CD4-positive, alpha-beta T cell (primary cell): ENCODE measurements around the gene SSTR5. TPM values are rescaled to one million over a fixed set of nuclear protein-coding genes. Genes with fewer than 3 reads are reported as not detected.

Experiments used
- ATAC-seq: fragments of 200-7000 bp; cut with Tn5 transposase; one replicate; pipeline ENCODE4 v1.10.0; 2022; ENCODE audit warnings: mild to moderate bottlenecking; ENCODE audit not compliant: poor library complexity
- CTCF ChIA-PET: fragments of 350-600 bp; sonication (Branson Sonifier 250); formaldehyde crosslinking; loops from one replicate; lab custom pipeline; 2021; ENCODE audit warnings: antibody characterized with exemption, inconsistent platforms; lab: Charles Lee
- POLR2A ChIA-PET: fragments of 350-600 bp; sonication (Branson Sonifier 250); formaldehyde crosslinking; loops from one replicate; lab custom pipeline; 2021; ENCODE audit warnings: antibody characterized with exemption, inconsistent platforms; lab: Charles Lee
- DNase-seq, 14 experiments: peaks; one replicate each; pipeline ENCODE4 v3.0.0-alpha.2; 2013 to 2020; ENCODE audit warnings: mixed read lengths in 2 of 14
- H3K27ac ChIP-seq, 2 donors: one replicate each; pipeline versions ENCODE4 v1.5.1 to v1.7.0; 2013; ENCODE audit warnings: low read length in 2 of 2, low read depth in 1 of 2, mild to moderate bottlenecking in 1 of 2
- H3K27me3 ChIP-seq, 2 experiments: 1 replicate in 1 of 2; 2 replicates in 1 of 2; pipeline versions ENCODE4 v1.6.1 to v1.7.0; 2013; ENCODE audit warnings: low read length in 2 of 2, control low read depth in 1 of 2, mild to moderate bottlenecking in 1 of 2, moderate library complexity in 1 of 2; ENCODE audit not compliant: insufficient read depth in 2 of 2, control insufficient read depth in 1 of 2
- H3K36me3 ChIP-seq: one replicate; pipeline ENCODE4 v1.6.1; 2013; ENCODE audit warnings: low read length, control low read depth; ENCODE audit not compliant: insufficient read depth
- H3K4me1 ChIP-seq: one replicate; pipeline ENCODE4 v1.6.1; 2013; ENCODE audit warnings: low read length, control low read depth; ENCODE audit not compliant: insufficient read depth
- H3K4me3 ChIP-seq: one replicate; pipeline ENCODE4 v1.5.1; 2013; ENCODE audit warnings: mild to moderate bottlenecking, low read length, moderate library complexity
- H3K9me3 ChIP-seq, 2 experiments: 1 replicate in 1 of 2; 2 replicates in 1 of 2; pipeline versions ENCODE4 v1.6.1 to v1.7.0; 2013; ENCODE audit warnings: low read length in 2 of 2, mild to moderate bottlenecking in 2 of 2, control low read depth in 1 of 2, moderate library complexity in 1 of 2; ENCODE audit not compliant: control insufficient read depth in 1 of 2, insufficient read depth in 1 of 2
- H3K27ac Mint-ChIP-seq: one replicate; pipeline ENCODE4 v1.8.0; 2020; ENCODE audit warnings: mixed read lengths
- H3K27me3 Mint-ChIP-seq: one replicate; pipeline ENCODE4 v1.8.0; 2021; ENCODE audit warnings: mixed read lengths
- H3K36me3 Mint-ChIP-seq: one replicate; pipeline ENCODE4 v1.8.0; 2021; ENCODE audit warnings: low read depth, mixed read lengths
- H3K4me1 Mint-ChIP-seq: one replicate; pipeline ENCODE4 v1.8.0; 2021; ENCODE audit warnings: low read depth, mixed read lengths
- H3K4me3 Mint-ChIP-seq: one replicate; pipeline ENCODE4 v1.8.0; 2020; ENCODE audit warnings: mild to moderate bottlenecking, mixed read lengths
- H3K9me3 Mint-ChIP-seq: one replicate; pipeline ENCODE4 v1.8.0; 2020; ENCODE audit warnings: mixed read lengths
- CTCF ChIP-seq: fragments of 200-600 bp; IDR thresholded peaks from one replicate; pipeline ENCODE4 v1.8.0; 2022; ENCODE audit warnings: antibody characterized with exemption, mild to moderate bottlenecking
- intact Hi-C, 2 experiments: fragments of 100-400 bp; cut with DNase I in 1 of 2; cut with micrococcal nuclease in 1 of 2; formaldehyde crosslinking; loops; one replicate each; pipeline versions ENCODE4 v1.15.1 to v1.9.0; 2023 to 2025; cut with DNase I, micrococcal nuclease
- total RNA-seq, 174 experiments: library from RNA in 2 of 174; stranded (reverse) in 2 of 174; gene quantifications; one replicate each; pipeline ENCODE4 v1.2.3 and lab custom pipeline; 2021 to 2026

SSTR5 gene
- total RNA-seq, 2 experiments from 2014 or later, result not detected

DNA sequence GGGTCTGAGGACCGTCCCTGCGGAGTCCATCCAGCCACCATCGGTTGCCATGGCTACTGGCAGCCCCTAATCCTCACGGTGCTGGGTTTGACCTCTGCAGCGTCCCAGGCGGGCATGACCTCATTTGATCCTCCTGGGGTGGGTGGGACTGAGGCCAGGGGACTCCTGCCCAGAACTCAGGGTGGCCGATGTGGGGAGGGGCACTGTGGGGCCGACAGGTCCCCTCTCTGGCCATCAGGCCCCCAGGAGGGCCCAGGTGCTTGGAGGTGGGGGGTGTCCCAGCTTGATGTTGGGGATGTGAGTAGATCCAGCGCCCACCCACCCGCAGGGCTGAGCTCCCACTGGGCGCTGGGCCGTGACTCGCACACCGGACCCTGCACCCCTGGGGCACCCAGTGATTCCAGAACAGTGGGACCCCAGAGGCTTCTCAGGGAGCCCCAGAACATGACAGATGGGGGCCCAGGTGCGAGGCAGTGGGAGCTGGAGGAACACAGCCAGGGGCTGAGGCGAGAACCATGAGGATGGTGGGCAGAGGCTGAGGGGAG is 1.6 kb upstream of the SSTR5 start:
- Histone ChIP-seq H3K9me3 (peaks cover 0 to 50% of the 10 kb centered on the region in 2 experiments), H3K4me3 (no peak overlapping the region), H3K4me1 (no peaks in the 10 kb centered on the region), H3K27me3 (peaks cover 38 to 61% of the 10 kb centered on the region in 2 experiments), H3K27ac (no peak overlapping the region), H3K36me3 (no peaks in the 10 kb centered on the region)
- Mint-ChIP-seq H3K36me3 (no peaks in the 10 kb centered on the region), H3K27ac (no peak overlapping the region), H3K9me3 (no peaks in the 10 kb centered on the region), H3K27me3 (peaks cover 23% of the 10 kb centered on the region), H3K4me3 (no peak overlapping the region), H3K4me1 (no peaks in the 10 kb centered on the region)
- no peak for TF ChIP-seq CTCF
- intact Hi-C loops, result no loop called here
- ATAC-seq, result no peak
- CTCF ChIA-PET, result no interaction called here
- POLR2A ChIA-PET, result no interaction called here
- no peak for DNase-seq

DNA sequence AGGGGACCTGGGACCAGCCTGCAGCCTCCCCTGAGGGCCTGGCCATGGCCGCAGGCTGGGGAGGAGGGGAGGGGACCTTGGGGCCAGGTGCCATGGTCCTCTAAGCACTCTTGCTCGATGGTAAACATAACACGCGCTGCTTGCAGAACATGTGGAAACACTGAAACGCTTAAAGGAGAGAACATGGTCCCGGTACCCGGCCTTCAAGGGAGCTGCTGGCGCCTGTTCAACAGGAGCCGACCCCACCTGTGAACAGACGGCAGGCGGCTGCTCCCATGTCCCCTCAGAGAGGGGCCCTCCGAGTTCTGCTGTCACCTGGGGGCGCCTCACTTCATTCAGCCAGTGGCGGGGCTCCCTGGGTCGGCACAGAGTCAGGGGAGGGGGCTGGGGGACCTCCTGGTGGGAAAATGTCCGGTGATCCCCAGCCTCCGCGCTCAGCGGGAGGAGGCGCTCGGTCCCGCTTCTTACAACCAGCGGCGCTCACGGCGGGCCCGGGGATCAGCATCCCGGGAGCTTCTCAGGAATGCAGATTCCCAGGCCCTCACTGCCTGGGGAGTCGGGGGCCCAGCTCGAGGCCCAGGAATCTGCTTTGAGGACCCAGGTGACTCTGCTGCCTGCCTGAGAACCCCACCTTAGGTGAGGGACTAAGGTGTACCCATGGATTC is 854 bp upstream of the SSTR5 start:
- Histone ChIP-seq H3K36me3 (no peaks in the 10 kb centered on the region), H3K4me1 (no peaks in the 10 kb centered on the region), H3K27ac (no peak overlapping the region), H3K4me3 (no peak overlapping the region), H3K27me3 (peaks cover 36 to 57% of the 10 kb centered on the region in 2 experiments), H3K9me3 (peaks cover 0 to 53% of the 10 kb centered on the region in 2 experiments)
- intact Hi-C loops, result no loop called here
- Mint-ChIP-seq H3K27ac (no peak overlapping the region), H3K4me1 (no peaks in the 10 kb centered on the region), H3K9me3 (no peaks in the 10 kb centered on the region), H3K36me3 (no peaks in the 10 kb centered on the region), H3K27me3 (peaks cover 26% of the 10 kb centered on the region), H3K4me3 (no peak overlapping the region)
- DNase-seq, result no peak
- POLR2A ChIA-PET, result no interaction called here
- ATAC-seq, result no peak
- TF ChIP-seq CTCF, result no peak
- CTCF ChIA-PET, result no interaction called here

GRCh38 chr16:1073262-1073558 is 663 bp downstream of the SSTR5 start:
- H3K27ac Mint-ChIP-seq, result no peak overlapping the region

More at GRCh38 chr16:1073262-1073558, 663 bp downstream of the SSTR5 start:
- no peaks in the 10 kb centered on the region for H3K4me1 ChIP-seq
- H3K27ac ChIP-seq, result no peak overlapping the region
- no peak overlapping the region for H3K4me3 Mint-ChIP-seq
- no peaks in the 10 kb centered on the region for H3K36me3 Mint-ChIP-seq
- peaks cover 36 to 58% of the 10 kb centered on the region in 2 experiments for H3K27me3 ChIP-seq
- no peak overlapping the region for H3K4me3 ChIP-seq
- ChIA-PET CTCF (no interaction called here), POLR2A (no interaction called here)
- no peaks in the 10 kb centered on the region for H3K36me3 ChIP-seq
- H3K4me1 Mint-ChIP-seq, result no peaks in the 10 kb centered on the region
- ATAC-seq, result no peak
- intact Hi-C loops, result no loop called here
- no peak for DNase-seq
- peaks cover 0 to 55% of the 10 kb centered on the region in 2 experiments for H3K9me3 ChIP-seq
- H3K27me3 Mint-ChIP-seq, result peaks cover 17% of the 10 kb centered on the region
- no peaks in the 10 kb centered on the region for H3K9me3 Mint-ChIP-seq
- TF ChIP-seq CTCF, result no peak
